HG03159 (cell line): ENCODE data around the gene COL24A1.
"Not testable (repeated sequence)": the region's sequence is repeated elsewhere in the genome, so short reads cannot be mapped to it uniquely, and the experiment has no call there.

ENCODE experiments used
- ATAC-seq: cut with Tn5 transposase; IDR thresholded peaks from one replicate; pipeline ENCODE4 v1.9.1; 2021; ENCODE audit warnings: mild to moderate bottlenecking, moderate library complexity; ENCODE audit not compliant: unreplicated experiment

Gene COL24A1

DNA sequence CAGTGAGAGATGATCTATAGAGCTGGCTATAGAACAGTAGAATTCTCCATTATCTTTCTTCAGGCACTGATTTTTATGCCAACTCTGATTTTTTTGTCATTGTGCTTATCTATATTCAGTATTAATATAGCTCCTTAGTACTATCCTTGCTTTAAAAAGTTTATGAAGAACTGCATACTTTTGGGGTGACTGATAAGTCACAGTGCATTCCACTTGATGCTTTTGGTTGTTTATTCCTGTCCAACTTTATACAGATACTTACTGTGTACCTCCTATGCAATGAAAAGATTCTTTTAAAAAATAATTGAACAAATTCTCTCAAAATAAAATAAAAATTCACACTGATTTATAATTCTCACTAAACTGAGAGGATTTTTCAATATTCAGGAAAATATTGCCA, 71.6 kb downstream of the COL24A1 start:
- ATAC-seq, result no peak

GRCh38 chr1:86082183-86082582, 74.4 kb downstream of the COL24A1 start:
- peak; percentile 58 for ATAC-seq

DNA sequence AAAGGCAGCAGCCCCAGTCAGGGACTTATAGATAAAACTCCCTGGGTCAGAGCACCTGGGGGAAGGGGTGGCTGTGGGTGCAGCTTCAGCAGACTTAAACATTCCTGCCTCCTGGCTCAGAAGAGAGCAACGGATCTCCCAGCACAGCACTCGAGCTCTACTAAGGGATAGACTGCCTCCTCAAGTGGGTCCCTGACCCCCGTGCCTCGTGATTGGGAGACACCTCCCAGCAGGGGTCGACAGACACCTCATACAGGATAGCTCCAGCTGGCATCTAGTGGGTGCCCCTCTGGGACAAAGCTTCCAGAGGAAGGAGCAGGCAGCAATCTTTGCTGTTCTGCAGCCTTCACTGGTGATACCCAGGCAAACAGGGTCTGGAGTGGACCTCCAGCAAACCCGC, 84.1 kb downstream of the COL24A1 start:
- ATAC-seq, result not testable (repeated sequence)

- ATAC-seq, result not testable (repeated sequence)
Observed at GRCh38 chr1:86071870-86072269, 84.7 kb downstream of the COL24A1 start.

DNA sequence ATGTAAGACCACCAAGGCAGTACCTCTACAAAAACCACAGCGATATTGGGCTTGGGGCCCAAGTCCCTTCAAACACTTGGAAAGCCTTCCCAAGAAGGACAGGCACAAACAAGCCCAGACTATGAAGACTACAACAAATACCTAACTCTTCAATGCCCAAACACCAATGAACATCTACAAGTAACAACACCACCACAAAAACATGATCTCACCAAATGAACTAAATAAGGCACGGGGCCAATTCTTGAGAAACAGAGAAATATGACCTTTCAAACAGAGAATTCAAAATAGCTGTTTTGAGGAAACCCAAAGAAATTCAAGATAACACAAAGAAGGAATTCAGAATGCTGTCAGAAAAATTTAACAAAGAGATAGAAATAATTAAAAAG, 86.8 kb downstream of the COL24A1 start:
- no peak for ATAC-seq

DNA sequence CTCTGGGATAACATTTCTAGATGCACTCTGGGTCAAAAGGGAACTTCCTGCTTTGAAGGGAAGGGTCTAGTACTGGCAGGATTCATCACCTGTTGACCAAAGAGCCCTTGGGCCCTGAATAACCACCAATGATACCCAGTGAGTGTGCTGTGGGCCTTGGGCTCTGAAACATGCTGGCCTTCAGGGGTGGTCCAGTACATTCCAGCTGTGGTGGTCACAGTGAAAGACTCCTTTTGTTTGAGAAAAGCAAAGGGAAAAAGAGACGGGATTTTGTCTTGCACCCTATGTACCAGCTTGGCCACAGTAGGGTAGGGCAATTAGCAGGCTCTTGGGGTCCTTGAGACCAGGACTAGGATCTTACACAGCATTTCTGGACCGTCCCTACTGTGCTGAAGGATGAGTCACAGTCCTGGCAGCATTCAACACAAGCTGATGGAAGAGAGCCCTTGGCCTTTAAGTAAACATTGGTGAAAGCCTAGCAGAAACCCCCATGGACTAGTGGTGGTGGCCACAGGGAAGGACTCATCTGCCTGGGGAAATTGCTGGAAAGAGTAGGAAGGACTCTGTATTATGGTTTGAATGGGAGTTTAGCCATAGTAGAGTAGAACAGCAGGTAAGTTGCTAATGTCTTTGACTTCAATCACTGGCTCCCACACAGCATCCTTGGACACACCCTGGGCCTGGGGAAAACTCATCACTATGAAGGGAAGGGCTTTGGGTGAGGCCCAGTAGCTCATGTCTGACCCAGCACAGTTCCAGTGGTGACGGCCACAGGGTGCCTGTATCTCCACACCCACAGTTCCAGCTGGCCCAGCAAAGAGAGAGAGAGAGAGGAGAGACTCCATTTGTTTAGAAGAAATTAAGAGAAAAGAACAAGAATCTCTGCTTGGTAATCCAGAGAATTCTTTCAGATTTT, 87.5 kb downstream of the COL24A1 start:
- no peak for ATAC-seq

DNA sequence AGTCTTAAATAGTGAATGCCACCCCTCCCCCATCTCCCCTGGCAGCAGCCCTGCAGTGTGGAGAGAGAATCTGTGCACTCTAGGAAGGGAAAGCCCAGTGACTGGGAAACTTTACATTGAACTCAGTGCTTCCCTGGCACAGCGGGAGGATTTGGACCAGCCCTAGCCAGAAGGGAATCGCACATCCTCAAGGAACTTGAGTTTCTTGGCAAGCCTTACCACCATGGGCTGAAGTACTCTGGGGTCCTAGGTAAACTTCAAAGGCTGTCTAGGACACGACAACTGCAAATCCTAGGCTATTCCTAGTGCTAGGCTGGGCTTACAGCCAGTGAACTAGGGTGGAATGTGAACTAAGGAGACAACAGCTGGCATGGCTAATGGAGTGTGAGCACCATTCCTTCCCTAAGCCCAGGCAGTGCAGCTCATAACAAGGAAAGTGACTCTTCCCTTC, 88.3 kb downstream of the COL24A1 start:
- no peak for ATAC-seq

- no peak for ATAC-seq
Observed at GRCh38 chr1:86067626-86068025, 88.9 kb downstream of the COL24A1 start.

- ATAC-seq, result no peak
Observed at GRCh38 chr1:86064899-86065298, 91.7 kb downstream of the COL24A1 start.

DNA sequence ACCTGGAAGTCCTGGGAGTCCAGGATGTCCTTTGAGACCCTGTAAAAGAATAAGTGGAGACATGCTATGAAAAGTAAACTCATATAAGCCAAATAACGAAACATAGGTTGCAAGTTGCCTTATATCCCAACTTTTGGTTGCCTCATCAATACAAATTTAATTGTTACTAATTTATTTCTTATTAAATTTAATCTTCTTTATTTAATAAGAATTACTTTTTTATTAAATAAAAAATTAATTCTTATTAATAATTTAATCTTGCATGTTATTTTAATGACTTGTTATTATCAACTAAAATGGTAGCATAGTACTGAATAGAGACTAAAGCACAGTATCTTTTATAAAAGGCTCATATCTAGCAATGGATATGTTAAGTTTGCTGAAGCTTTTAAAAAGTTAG, 92.9 kb downstream of the COL24A1 start:
- ATAC-seq, result no peak

- ATAC-seq, result no peak
Observed at GRCh38 chr1:86062453-86062852, 94.1 kb downstream of the COL24A1 start.

DNA sequence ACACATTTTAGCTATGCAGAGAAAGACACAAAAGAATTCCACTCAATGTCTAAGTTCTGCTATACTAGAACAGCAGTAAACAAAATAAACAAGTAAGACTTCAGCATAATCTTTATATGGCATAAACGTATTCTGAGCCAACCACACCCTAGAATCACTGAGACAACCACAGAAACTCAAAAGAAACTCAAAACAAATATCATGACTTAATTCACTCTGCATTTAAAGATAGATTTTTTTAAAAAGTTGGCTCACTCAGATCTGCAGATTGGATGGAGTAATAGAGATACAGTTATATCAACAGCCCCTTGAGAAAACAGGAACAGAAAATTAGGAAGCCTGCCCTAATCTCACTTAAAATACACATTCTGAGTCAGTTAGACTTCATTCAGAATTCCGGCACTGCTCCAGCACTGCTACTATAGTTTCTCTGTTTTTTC, 95.0 kb downstream of the COL24A1 start:
- ATAC-seq, result no peak

DNA sequence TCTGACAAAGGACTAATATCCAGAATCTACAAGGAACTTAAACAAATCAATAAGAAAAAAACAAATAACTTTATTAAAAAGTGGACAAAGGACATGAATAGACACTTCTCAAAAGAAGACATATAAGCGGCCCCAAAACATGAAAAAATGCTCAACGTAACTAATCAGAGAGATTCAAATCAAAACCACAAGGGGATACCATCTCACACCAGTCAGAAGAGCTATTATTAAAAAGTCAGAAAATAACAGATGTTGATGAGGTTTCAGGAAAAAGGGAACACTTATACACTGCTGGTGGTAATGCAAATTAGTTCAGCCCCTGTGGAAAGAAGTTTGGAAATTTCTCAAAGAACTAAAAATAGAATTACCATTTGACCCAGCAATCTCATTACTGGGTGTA, 102.2 kb downstream of the COL24A1 start:
- no peak for ATAC-seq

DNA sequence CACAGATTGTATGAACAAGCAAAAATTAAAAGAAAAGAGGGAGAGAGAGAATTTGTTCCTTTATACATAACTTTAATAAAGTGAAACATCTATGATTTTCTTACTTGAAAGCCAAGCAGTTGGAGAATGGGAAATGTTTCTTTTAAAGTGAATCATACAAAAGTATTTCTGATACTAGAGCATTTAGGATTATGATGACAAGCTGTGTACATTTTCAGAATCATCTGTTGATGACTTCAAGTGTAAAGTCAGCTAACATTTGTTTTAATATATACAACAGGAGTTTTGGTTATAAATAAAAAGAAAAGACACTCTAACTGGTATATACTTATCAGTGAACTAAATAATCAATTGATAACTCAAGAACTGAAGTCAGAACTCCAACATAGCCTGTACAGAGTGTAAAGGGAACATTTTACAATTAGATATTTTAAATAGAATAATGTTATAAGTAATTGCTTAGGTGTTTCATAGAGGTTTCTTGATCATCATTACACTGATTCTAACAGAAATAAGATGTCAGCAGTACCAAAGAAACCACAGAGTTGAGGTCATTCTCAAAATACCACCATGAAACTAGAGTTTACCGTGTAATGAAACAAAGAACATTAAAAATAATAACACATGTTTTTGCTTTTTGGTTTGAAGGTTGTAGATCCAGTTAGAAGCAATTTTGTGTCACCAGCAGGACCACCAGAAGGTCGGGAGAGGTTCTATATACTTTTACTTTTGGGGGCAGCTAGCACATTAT, 103.4 kb downstream of the COL24A1 start:
- ATAC-seq, result peak; percentile 54

GRCh38 chr1:86035101-86035500, 121.5 kb downstream of the COL24A1 start:
- no peak for ATAC-seq

DNA sequence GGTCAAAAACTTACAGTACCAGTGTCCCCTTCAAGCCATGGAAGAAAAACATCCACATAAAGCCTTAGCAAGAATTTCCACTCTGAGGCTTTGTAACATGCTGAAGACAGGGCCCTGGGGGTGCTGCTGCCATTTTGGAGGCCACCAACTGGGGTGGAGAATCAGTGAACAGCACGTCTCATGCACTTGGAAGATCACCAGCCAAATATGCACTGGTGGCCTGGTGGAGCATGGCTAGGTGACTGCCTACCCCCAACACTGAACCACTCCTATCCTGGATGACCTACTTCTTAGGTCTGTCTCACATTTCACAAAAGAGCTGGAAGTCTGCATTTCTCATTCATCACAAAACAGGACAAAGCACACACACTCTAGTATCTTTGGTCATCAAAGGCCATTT, 126.4 kb downstream of the COL24A1 start:
- no peak for ATAC-seq

DNA sequence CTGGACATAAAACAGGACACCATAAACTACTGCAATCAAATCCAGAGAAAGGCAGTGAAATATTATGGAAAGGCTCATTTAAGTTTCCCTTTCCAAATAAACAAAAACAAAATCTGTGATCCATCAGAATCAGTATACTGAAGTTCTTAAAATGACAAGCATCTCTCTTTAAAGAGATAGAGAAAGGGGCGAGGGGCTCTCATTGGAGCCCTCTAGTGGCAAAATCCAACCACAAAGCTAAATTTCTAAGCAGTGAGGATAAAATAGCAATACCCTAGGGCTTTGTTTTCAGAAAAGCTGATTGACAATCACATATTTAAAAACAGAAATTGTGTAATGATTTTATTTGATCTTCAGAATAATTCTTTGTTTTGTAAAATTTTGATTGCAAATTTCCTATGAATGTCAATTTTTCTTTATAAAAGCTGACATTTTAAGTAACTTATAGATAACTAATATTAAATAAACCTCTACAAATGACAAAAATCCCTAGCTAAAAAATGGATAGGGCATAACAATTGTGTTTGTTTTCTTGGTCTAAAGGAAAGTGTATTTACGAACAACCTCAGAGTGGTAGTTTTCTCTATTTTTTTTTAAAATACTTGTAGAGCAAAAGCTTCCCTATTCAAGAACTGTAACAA, 138.2 kb downstream of the COL24A1 start:
- peak; percentile 51 for ATAC-seq

GRCh38 chr1:86016076-86016759, 140.4 kb downstream of the COL24A1 start:
- ATAC-seq, result peak; percentile 56

DNA sequence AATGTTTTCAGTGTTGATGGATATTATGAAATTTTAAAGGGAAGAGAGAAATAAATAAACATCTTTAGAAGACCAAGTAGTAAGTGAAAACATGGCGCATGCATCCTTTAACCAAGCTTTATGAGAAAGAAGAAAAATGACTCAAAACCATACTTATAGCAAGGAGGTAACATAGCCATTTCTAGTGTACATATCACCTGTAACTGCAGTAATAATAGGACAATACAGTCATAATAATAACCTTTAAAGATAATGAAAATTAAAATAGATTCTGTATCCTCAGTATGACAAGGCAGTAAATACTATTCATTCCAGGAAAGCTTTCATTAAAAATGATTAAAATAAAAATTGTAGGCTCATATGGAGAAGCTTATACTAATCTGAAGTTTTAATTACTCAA, 141.2 kb downstream of the COL24A1 start:
- no peak for ATAC-seq

DNA sequence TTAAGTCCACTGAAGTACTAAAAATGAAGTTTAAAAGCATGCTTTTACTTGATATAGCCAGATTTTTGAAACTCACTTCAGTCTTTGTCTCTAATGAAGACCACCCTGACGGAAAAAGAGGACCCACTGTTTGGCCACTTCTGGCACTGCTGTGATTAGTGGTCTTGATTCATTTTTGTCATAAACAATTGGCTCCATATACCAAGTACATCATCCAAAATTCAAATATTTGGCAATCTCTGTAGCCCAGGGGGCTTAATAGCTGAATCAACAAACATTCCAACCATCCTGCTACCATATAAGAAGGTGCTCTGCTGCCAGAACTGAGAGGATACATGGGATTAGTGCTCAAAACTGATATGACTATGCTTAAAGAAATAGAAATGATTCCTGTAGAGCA, 156.0 kb downstream of the COL24A1 start:
- no peak for ATAC-seq
